Measurements from ENCODE around the gene CTRB1. TPM values are rescaled to one million over a fixed set of nuclear protein-coding genes. Genes with fewer than 3 reads are reported as not detected.

Gene CTRB1
- total RNA-seq, 1 experiment from 2014 or later: not detected

GRCh38 chr16:75192606-75193264 lies 26.1 kb upstream of the CTRB1 start:
- H3K27me3 Mint-ChIP-seq (ENCODE audit: insufficient read depth, unreplicated experiment): no peaks in the 10 kb centered on the region
- H3K27me3 ChIP-seq (replicated peaks; ENCODE audit: control insufficient read depth, insufficient read depth, low read length): no peaks in the 10 kb centered on the region
- H3K4me1 Mint-ChIP-seq (ENCODE audit: low read depth, unreplicated experiment): peaks cover 9% of the 10 kb centered on the region
- TF ChIP-seq CTCF (IDR thresholded peaks at IDR 0.05; ENCODE audit: insufficient read depth in 1 of 2, low read depth in 1 of 2, low read length in 1 of 2, severe bottlenecking in 1 of 2, unreplicated experiment in 1 of 2): no peak
- no peaks in the 10 kb centered on the region for H3K9me3 Mint-ChIP-seq (ENCODE audit: unreplicated experiment)
- no TSS peak for BruUV-seq (replicated peaks)
- H3K27ac Mint-ChIP-seq (ENCODE audit: unreplicated experiment): no peak overlapping the region
- no peak overlapping the region for H3K4me3 Mint-ChIP-seq (ENCODE audit: unreplicated experiment)
- ChIA-PET CTCF (interaction anchor here (0.7 kb wide), 1 partner anchor 42 kb away, joined by 3 read pairs; no protein-coding TSS in a partner anchor), POLR2A (no interaction called here)
- no peaks in the 10 kb centered on the region for H3K4me1 ChIP-seq
- no peaks in the 10 kb centered on the region for H3K36me3 Mint-ChIP-seq (ENCODE audit: insufficient read depth, unreplicated experiment)
- no peaks in the 10 kb centered on the region; the same call in 1 of the 2 replicates for H3K9me3 ChIP-seq
- no peaks in the 10 kb centered on the region for H3K36me3 ChIP-seq (ENCODE audit: control insufficient read depth, insufficient read depth, low read length)
- intact Hi-C loops (cut with micrococcal nuclease; ENCODE audit: unreplicated experiment): no loop called here
- peak in 1 of 2 experiments; percentile 26 for DNase-seq
- no peak overlapping the region for H3K4me3 ChIP-seq (ENCODE audit: low read depth, low read length)

- peaks cover 15% of the 10 kb centered on the region for H3K4me1 Mint-ChIP-seq (ENCODE audit: low read depth, unreplicated experiment)
- no peaks in the 10 kb centered on the region for H3K36me3 Mint-ChIP-seq (ENCODE audit: insufficient read depth, unreplicated experiment)
- no peak overlapping the region for H3K4me3 Mint-ChIP-seq (ENCODE audit: unreplicated experiment)
- Histone ChIP-seq H3K4me1 (no peaks in the 10 kb centered on the region), H3K27me3 (replicated peaks; ENCODE audit: control insufficient read depth, insufficient read depth, low read length) (no peaks in the 10 kb centered on the region), H3K9me3 (no peaks in the 10 kb centered on the region), H3K4me3 (ENCODE audit: low read depth, low read length) (no peak overlapping the region), H3K36me3 (ENCODE audit: control insufficient read depth, insufficient read depth, low read length) (no peaks in the 10 kb centered on the region)
- BruUV-seq (replicated peaks): no TSS peak
- CTCF ChIA-PET: interaction anchor here (0.7 kb wide), 1 partner anchor 40 kb away, joined by 3 read pairs; no protein-coding TSS in a partner anchor
- intact Hi-C loops (cut with micrococcal nuclease; ENCODE audit: unreplicated experiment): no loop called here
- DNase-seq: no peak
- no peaks in the 10 kb centered on the region for H3K9me3 Mint-ChIP-seq (ENCODE audit: unreplicated experiment)
- H3K27ac Mint-ChIP-seq (ENCODE audit: unreplicated experiment): no peak overlapping the region
- no peaks in the 10 kb centered on the region for H3K27me3 Mint-ChIP-seq (ENCODE audit: insufficient read depth, unreplicated experiment)
- POLR2A ChIA-PET: no interaction called here
- TF ChIP-seq CTCF (IDR thresholded peaks at IDR 0.05; ENCODE audit: insufficient read depth in 1 of 2, low read depth in 1 of 2, low read length in 1 of 2, severe bottlenecking in 1 of 2, unreplicated experiment in 1 of 2): no peak
Measured at GRCh38 chr16:75193265-75193650, 25.5 kb upstream of the CTRB1 start.

- H3K9me3 ChIP-seq: no peaks in the 10 kb centered on the region
- intact Hi-C loops (cut with micrococcal nuclease; ENCODE audit: unreplicated experiment): no loop called here
- Mint-ChIP-seq H3K27ac (ENCODE audit: unreplicated experiment) (no peak overlapping the region), H3K36me3 (ENCODE audit: insufficient read depth, unreplicated experiment) (no peaks in the 10 kb centered on the region), H3K27me3 (ENCODE audit: insufficient read depth, unreplicated experiment) (no peaks in the 10 kb centered on the region), H3K4me3 (ENCODE audit: unreplicated experiment) (no peak overlapping the region), H3K4me1 (ENCODE audit: low read depth, unreplicated experiment) (peaks cover 18% of the 10 kb centered on the region), H3K9me3 (ENCODE audit: unreplicated experiment) (no peaks in the 10 kb centered on the region)
- no peaks in the 10 kb centered on the region for H3K36me3 ChIP-seq (ENCODE audit: control insufficient read depth, insufficient read depth, low read length)
- ChIA-PET CTCF (interaction anchor here (0.7 kb wide), 1 partner anchor 40 kb away, joined by 3 read pairs; no protein-coding TSS in a partner anchor), POLR2A (no interaction called here)
- H3K4me3 ChIP-seq (ENCODE audit: low read depth, low read length): no peak overlapping the region
- no peaks in the 10 kb centered on the region for H3K27me3 ChIP-seq (replicated peaks; ENCODE audit: control insufficient read depth, insufficient read depth, low read length)
- no peak for TF ChIP-seq CTCF (IDR thresholded peaks at IDR 0.05; ENCODE audit: insufficient read depth in 1 of 2, low read depth in 1 of 2, low read length in 1 of 2, severe bottlenecking in 1 of 2, unreplicated experiment in 1 of 2)
- no TSS peak for BruUV-seq (replicated peaks)
- peak in 1 of 2 experiments; percentile 22 for DNase-seq
- no peaks in the 10 kb centered on the region for H3K4me1 ChIP-seq
Measured at GRCh38 chr16:75193730-75194444, 24.9 kb upstream of the CTRB1 start.
